MCF 10A (cell line): Measurements from ENCODE around the gene RNF11. TPM values are rescaled to one million over a fixed set of nuclear protein-coding genes. Genes with fewer than 3 reads are reported as not detected.
A peak's percentile ranks its signal among the peaks of the same experiment; 100 is the strongest.

Experiments used
- BruUV-seq: library from RNA; stranded (reverse); fragments of 400-500 nt; replicated peaks from 2 replicates; lab custom pipeline; 2021; lab: Mats Ljungman, UMichigan
- CTCF ChIA-PET: fragments of 300-600 bp; sonication (Branson Sonifier 250); formaldehyde crosslinking; extraction: SDS; loops from one replicate; lab custom pipeline; 2021; ENCODE audit warnings: antibody characterized with exemption, inconsistent platforms; lab: Yijun Ruan, JAX
- POLR2A ChIA-PET: fragments of 300-600, 350-650 bp; sonication (Branson Sonifier 250); formaldehyde crosslinking; extraction: SDS; loops from one replicate; lab custom pipeline; 2020; ENCODE audit warnings: antibody characterized with exemption, inconsistent platforms; lab: Yijun Ruan, JAX
- DNase-seq: peaks from one replicate; pipeline ENCODE4 v3.0.0-alpha.2; 2018; ENCODE audit not compliant: unreplicated experiment
- H3K27ac Mint-ChIP-seq: one replicate; pipeline ENCODE4 v1.8.0; 2022; ENCODE audit warnings: mild to moderate bottlenecking, low read depth, mixed read lengths; ENCODE audit not compliant: unreplicated experiment
- H3K27me3 Mint-ChIP-seq: one replicate; pipeline ENCODE4 v1.8.0; 2022; ENCODE audit warnings: mixed read lengths; ENCODE audit not compliant: insufficient read depth, unreplicated experiment
- H3K36me3 Mint-ChIP-seq: one replicate; pipeline ENCODE4 v1.8.0; 2022; ENCODE audit warnings: mild to moderate bottlenecking, moderate library complexity, mixed read lengths; ENCODE audit not compliant: insufficient read depth, unreplicated experiment
- H3K4me1 Mint-ChIP-seq: one replicate; pipeline ENCODE4 v1.8.0; 2022; ENCODE audit warnings: mixed read lengths; ENCODE audit not compliant: insufficient read depth, unreplicated experiment
- H3K4me3 Mint-ChIP-seq: one replicate; pipeline ENCODE4 v1.8.0; 2022; ENCODE audit warnings: mild to moderate bottlenecking, moderate library complexity, mixed read lengths; ENCODE audit not compliant: unreplicated experiment
- H3K9me3 Mint-ChIP-seq: one replicate; pipeline ENCODE4 v1.8.0; 2022; ENCODE audit warnings: mixed read lengths; ENCODE audit not compliant: unreplicated experiment
- intact Hi-C: fragments of 100-400 bp; cut with micrococcal nuclease; formaldehyde crosslinking; loops from 2 replicates; pipeline ENCODE4 v1.14.1; 2022
- total RNA-seq: library from RNA; stranded (reverse); gene quantifications from 2 replicates; pipeline ENCODE4 v1.2.3, GENCODE V29; 2022
- TF ChIP-seq, protein P1 (sequence below): fragments of 200-600 bp; IDR thresholded peaks from one replicate; pipeline ENCODE4 v1.8.0; 2022; ENCODE audit warnings: antibody characterized with exemption, mild to moderate bottlenecking; ENCODE audit not compliant: unreplicated experiment

The RNF11 gene
- total RNA-seq, 1 experiment from 2014 or later = 73.1 TPM

DNA sequence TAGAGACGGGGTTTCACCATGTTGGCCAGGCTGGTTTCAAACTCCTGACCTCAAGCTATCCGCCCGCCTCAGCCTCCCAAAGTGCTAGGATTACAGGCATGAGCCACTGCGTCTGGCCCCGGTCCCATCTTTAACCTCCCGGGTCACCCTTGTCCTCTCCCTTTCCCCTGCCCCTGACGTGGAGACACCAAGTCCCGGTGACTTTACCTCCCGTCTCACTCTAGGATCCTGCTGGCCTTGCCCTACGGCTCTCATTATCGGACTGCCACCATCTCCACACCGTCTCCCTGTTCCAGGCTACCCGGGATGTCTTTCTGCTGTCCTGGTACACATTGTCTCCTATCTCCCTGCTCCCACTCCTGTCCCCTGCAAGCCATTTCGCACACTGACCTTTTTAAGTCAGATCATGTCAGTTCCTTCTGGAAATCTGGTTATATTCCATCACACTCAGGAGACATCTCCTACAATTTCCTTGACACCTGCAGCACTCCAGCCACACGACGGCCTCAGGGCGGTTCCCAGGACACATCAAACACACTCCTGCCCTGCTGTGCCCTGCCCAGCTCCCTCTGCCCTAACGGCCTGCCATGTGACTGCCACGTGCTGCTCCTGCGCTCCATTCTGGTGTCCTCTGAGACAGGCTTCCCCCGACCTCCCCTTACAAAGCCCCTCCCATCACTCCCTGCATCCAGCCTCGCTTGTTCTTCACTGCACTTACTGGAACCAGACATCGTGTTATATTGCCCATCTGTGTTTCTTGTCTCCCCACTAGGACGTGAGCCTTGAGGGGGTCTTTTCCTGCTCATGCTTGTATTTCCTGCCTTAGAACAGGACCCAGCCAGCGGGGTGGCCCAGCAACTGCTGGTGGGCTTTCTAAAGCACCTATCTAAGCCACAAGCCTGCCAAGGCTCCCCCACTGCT, 61.6 kb downstream of the RNF11 start:
- TF ChIP-seq, protein P1, sequence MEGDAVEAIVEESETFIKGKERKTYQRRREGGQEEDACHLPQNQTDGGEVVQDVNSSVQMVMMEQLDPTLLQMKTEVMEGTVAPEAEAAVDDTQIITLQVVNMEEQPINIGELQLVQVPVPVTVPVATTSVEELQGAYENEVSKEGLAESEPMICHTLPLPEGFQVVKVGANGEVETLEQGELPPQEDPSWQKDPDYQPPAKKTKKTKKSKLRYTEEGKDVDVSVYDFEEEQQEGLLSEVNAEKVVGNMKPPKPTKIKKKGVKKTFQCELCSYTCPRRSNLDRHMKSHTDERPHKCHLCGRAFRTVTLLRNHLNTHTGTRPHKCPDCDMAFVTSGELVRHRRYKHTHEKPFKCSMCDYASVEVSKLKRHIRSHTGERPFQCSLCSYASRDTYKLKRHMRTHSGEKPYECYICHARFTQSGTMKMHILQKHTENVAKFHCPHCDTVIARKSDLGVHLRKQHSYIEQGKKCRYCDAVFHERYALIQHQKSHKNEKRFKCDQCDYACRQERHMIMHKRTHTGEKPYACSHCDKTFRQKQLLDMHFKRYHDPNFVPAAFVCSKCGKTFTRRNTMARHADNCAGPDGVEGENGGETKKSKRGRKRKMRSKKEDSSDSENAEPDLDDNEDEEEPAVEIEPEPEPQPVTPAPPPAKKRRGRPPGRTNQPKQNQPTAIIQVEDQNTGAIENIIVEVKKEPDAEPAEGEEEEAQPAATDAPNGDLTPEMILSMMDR = no peak
- Mint-ChIP-seq H3K9me3 (no peaks in the 10 kb centered on the region), H3K27me3 (no peaks in the 10 kb centered on the region), H3K27ac (peak overlapping the region; percentile 65), H3K4me1 (peaks cover 13% of the 10 kb centered on the region), H3K4me3 (peak overlapping the region; percentile 41), H3K36me3 (no peaks in the 10 kb centered on the region)
- intact Hi-C loops = loop anchor here (1.0 to 10.0 kb wide), 5 partner anchors 63 to 933 kb away; partner anchors contain the start of gene RNF11
- CTCF ChIA-PET = interaction anchor here (0.6 to 5.7 kb wide), 28 partner anchors 8 to 681 kb away, joined by 3 to 69 read pairs (median 4); no protein-coding TSS in a partner anchor
- POLR2A ChIA-PET = interaction anchor here (1.0 to 1.7 kb wide), 7 partner anchors 17 to 523 kb away, joined by 3 to 7 read pairs (median 4); partner anchors contain the start of genes CDKN2C and RNF11
- no TSS peak for BruUV-seq
- no peak for DNase-seq

DNA sequence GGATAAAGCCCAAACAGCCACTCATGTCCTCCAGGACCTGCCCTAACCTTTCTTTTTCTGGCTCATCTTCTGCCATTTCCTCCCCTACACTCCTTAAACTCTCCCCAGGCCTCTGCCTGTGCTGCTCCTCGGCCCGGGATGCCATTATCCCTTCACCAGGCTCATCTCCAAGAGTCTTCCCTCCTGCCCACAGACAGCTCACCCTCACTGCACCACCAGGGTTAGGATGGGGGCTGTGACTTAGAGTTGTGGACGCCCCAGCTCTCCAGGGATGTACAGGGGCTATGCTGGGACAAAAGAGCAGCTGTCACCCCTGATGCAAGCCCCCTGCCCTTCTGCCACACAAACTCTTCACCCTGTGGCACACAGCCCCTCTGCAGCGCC, 62.2 kb downstream of the RNF11 start:
- no peaks in the 10 kb centered on the region for H3K9me3 Mint-ChIP-seq
- ChIA-PET CTCF (interaction anchor here (0.6 to 5.7 kb wide), 3 partner anchors 11 to 296 kb away, joined by 3 to 69 read pairs (median 4); no protein-coding TSS in a partner anchor), POLR2A (no interaction called here)
- no peaks in the 10 kb centered on the region for H3K27me3 Mint-ChIP-seq
- no peaks in the 10 kb centered on the region for H3K36me3 Mint-ChIP-seq
- peaks cover 13% of the 10 kb centered on the region for H3K4me1 Mint-ChIP-seq
- H3K27ac Mint-ChIP-seq = peak overlapping the region; percentile 65
- no TSS peak for BruUV-seq
- TF ChIP-seq, protein P1 = no peak
- H3K4me3 Mint-ChIP-seq = no peak overlapping the region
- no peak for DNase-seq
- intact Hi-C loops = loop anchor here (10.0 kb wide), 3 partner anchors 64 to 934 kb away; partner anchors contain the start of gene RNF11

DNA sequence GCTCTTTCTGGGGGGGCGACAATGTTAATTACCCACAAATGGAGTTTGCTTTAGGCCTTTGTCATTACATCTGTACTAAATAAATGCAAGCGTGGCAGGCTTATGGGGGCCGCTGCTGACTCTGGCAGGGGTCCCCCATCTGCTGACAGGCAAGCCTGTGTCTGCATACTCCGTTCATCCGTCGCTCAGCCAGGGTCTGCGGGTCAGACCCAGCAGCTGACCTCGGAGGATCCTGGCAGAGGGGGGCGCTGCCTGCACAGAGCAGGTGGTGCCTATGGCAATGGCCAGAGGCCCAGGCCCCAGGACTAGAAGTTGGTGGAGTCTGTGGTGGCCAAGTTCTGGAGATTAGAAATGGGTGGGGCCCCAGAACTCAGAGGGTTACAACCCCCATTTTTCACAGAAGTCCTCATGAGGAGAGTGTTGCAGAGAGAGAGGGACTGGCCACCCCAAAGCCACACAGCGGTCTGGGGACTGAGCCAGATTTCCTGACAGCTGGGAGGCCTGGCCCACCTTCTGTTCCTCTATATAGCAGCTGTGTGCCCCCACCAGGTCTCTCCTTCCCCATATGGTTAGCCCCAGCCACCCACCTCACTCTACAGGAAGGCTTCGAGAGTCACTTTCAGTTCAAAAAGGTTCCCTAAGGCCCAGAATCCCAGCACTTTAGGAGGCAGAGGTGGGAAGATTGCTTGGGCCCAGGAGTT, 63.3 kb downstream of the RNF11 start:
- CTCF ChIA-PET = interaction anchor here (0.6 to 5.7 kb wide), 3 partner anchors 10 to 118 kb away, joined by 3 to 69 read pairs (median 3); no protein-coding TSS in a partner anchor
- BruUV-seq = no TSS peak
- Mint-ChIP-seq H3K27ac (no peak overlapping the region), H3K4me3 (no peak overlapping the region), H3K4me1 (peaks cover 13% of the 10 kb centered on the region), H3K27me3 (no peaks in the 10 kb centered on the region), H3K9me3 (no peaks in the 10 kb centered on the region), H3K36me3 (no peaks in the 10 kb centered on the region)
- intact Hi-C loops = loop anchor here (10.0 kb wide), 3 partner anchors 65 to 935 kb away; partner anchors contain the start of gene RNF11
- POLR2A ChIA-PET = no interaction called here
- DNase-seq = no peak
- TF ChIP-seq, protein P1 = no peak
